ENCODE data around the gene ZNF175. TPM values are rescaled to one million over a fixed set of nuclear protein-coding genes. Genes with fewer than 3 reads are reported as not detected.

The ZNF175 gene
- polyA plus RNA-seq, 3 donors, result 0.39 to 2.4 (median 0.82) TPM

- Histone ChIP-seq H3K36me3 (replicated peaks in 1 of 2; ENCODE audit: control insufficient read depth in 1 of 2, insufficient read depth in 2 of 2, low read length in 2 of 2) (no peaks in the 10 kb centered on the region), H3K9ac (ENCODE audit: insufficient read depth, low read length, poor library complexity, severe bottlenecking) (no peak overlapping the region), H3K4me3 (replicated peaks in 1 of 3; ENCODE audit: low read depth in 2 of 3, low read length in 3 of 3) (peak overlapping the region in 1 of 3 experiments; percentile 93), H2AFZ (ENCODE audit: insufficient read depth, low read depth, low read length, poor library complexity, severe bottlenecking) (no peak overlapping the region), H3K4me2 (replicated peaks; ENCODE audit: extremely low read depth, low read length, poor library complexity, severe bottlenecking) (peak overlapping the region; percentile 97), H3K4me1 (ENCODE audit: control insufficient read depth in 1 of 2, insufficient read depth in 2 of 2, low read length in 2 of 2) (peaks cover 23 to 28% of the 10 kb centered on the region in 2 donors), H3K79me2 (ENCODE audit: insufficient read depth, low read length) (no peaks in the 10 kb centered on the region), H3K9me3 (replicated peaks in 1 of 2; ENCODE audit: control insufficient read depth in 1 of 2, insufficient read depth in 1 of 2, low read length in 2 of 2) (peaks cover 6 to 11% of the 10 kb centered on the region in 2 donors), H4K20me1 (ENCODE audit: insufficient read depth, low read length) (no peaks in the 10 kb centered on the region), H3K27ac (ENCODE audit: low read depth in 1 of 2, low read length in 2 of 2) (no peak overlapping the region), H3K27me3 (ENCODE audit: control insufficient read depth in 2 of 2, insufficient read depth in 2 of 2, low read length in 2 of 2) (peaks cover 7 to 17% of the 10 kb centered on the region in 2 donors)
- Mint-ChIP-seq H3K27me3 (ENCODE audit: low read depth in 3 of 3) (peaks cover 12 to 32% (median 19%) of the 10 kb centered on the region in 3 donors), H3K4me1 (peaks cover 29% of the 10 kb centered on the region), H3K4me3 (peak overlapping the region; percentile 47 to 99), H3K9me3 (peaks cover 0 to 10% (median 7%) of the 10 kb centered on the region in 7 donors), H3K27ac (peak overlapping the region in 5 of 7 donors; percentile 13 to 84 (median 67)), H3K36me3 (no peaks in the 10 kb centered on the region)
- 91% methylated on average over 7 of the region's 8 CpGs for WGBS (ENCODE audit: insufficient coverage)
- no peak for TF ChIP-seq CTCF (IDR thresholded peaks at IDR 0.05)
- intact Hi-C loops (cut with micrococcal nuclease), result loop anchor here (10.0 kb wide), 1 partner anchor 491 kb away; the partner anchor contains the start of gene CTU1 (in 2 of the 2)
- peak in 2 of 3 donors; percentile 30 to 46 for DNase-seq
These were observed 24.4 kb downstream of the ZNF175 start for GRCh38 chr19:51595190-51596175.

- Histone ChIP-seq H2AFZ (ENCODE audit: insufficient read depth, low read depth, low read length, poor library complexity, severe bottlenecking) (no peak overlapping the region), H3K27ac (ENCODE audit: low read depth in 1 of 2, low read length in 2 of 2) (no peak overlapping the region), H3K9me3 (replicated peaks in 1 of 2; ENCODE audit: control insufficient read depth in 1 of 2, insufficient read depth in 1 of 2, low read length in 2 of 2) (peaks cover 11% of the 10 kb centered on the region in 2 donors), H3K79me2 (ENCODE audit: insufficient read depth, low read length) (no peaks in the 10 kb centered on the region), H4K20me1 (ENCODE audit: insufficient read depth, low read length) (no peaks in the 10 kb centered on the region), H3K4me2 (replicated peaks; ENCODE audit: extremely low read depth, low read length, poor library complexity, severe bottlenecking) (no peak overlapping the region), H3K4me3 (replicated peaks in 1 of 3; ENCODE audit: low read depth in 2 of 3, low read length in 3 of 3) (no peak overlapping the region), H3K9ac (ENCODE audit: insufficient read depth, low read length, poor library complexity, severe bottlenecking) (no peak overlapping the region), H3K4me1 (ENCODE audit: control insufficient read depth in 1 of 2, insufficient read depth in 2 of 2, low read length in 2 of 2) (peaks cover 25 to 35% of the 10 kb centered on the region in 2 donors), H3K36me3 (replicated peaks in 1 of 2; ENCODE audit: control insufficient read depth in 1 of 2, insufficient read depth in 2 of 2, low read length in 2 of 2) (no peaks in the 10 kb centered on the region), H3K27me3 (ENCODE audit: control insufficient read depth in 2 of 2, insufficient read depth in 2 of 2, low read length in 2 of 2) (peaks cover 13 to 40% of the 10 kb centered on the region in 2 donors)
- peaks cover 37 to 44% (median 38%) of the 10 kb centered on the region in 3 donors for H3K27me3 Mint-ChIP-seq (ENCODE audit: low read depth in 3 of 3)
- H3K4me3 Mint-ChIP-seq, result no peak overlapping the region
- H3K27ac Mint-ChIP-seq, result no peak overlapping the region
- TF ChIP-seq CTCF (IDR thresholded peaks at IDR 0.05), result no peak
- H3K36me3 Mint-ChIP-seq, result no peaks in the 10 kb centered on the region
- peaks cover 28% of the 10 kb centered on the region for H3K4me1 Mint-ChIP-seq
- WGBS (ENCODE audit: insufficient coverage), result 97% methylated on average over 28 of the region's 31 CpGs
- DNase-seq, result no peak
- H3K9me3 Mint-ChIP-seq, result peaks cover 0 to 15% (median 8%) of the 10 kb centered on the region in 7 donors
- intact Hi-C loops (cut with micrococcal nuclease), result loop anchor here (10.0 kb wide), 1 partner anchor 494 kb away; the partner anchor contains the start of gene CTU1 (in 2 of the 2)
These were observed 27.3 kb downstream of the ZNF175 start for GRCh38 chr19:51598159-51598915.
